Liver (tissue), 9 donors: Measurements from ENCODE around the gene USP49. TPM values are rescaled to one million over a fixed set of nuclear protein-coding genes. Genes with fewer than 3 reads are reported as not detected.

Experiments used
- DNase-seq: peaks from one replicate; pipeline ENCODE4 v3.0.0-alpha.2; 2017; ENCODE audit warnings: low spot score
- H3K27ac ChIP-seq, 2 donors: one replicate each; pipeline ENCODE4 v1.7.0; 2013; ENCODE audit warnings: inconsistent platforms in 2 of 2, low read length in 2 of 2, control low read depth in 1 of 2, low read depth in 1 of 2, mild to moderate bottlenecking in 1 of 2
- H3K27me3 ChIP-seq, 4 donors: one replicate each; pipeline versions ENCODE4 v1.6.1 to v1.7.0; 2013; ENCODE audit warnings: low read length in 3 of 4, inconsistent platforms in 1 of 4, mild to moderate bottlenecking in 1 of 4, moderate library complexity in 1 of 4; ENCODE audit not compliant: control insufficient read depth in 4 of 4, insufficient read depth in 4 of 4
- H3K36me3 ChIP-seq, 4 donors: one replicate each; pipeline versions ENCODE4 v1.6.1 to v1.7.0; 2013; ENCODE audit warnings: low read length in 3 of 4, mild to moderate bottlenecking in 3 of 4, low read depth in 1 of 4, moderate library complexity in 1 of 4; ENCODE audit not compliant: control insufficient read depth in 4 of 4, insufficient read depth in 3 of 4
- H3K4me1 ChIP-seq, 4 donors: one replicate each; pipeline versions ENCODE4 v1.6.1 to v1.7.0; 2013; ENCODE audit warnings: low read length in 3 of 4, mild to moderate bottlenecking in 3 of 4, moderate library complexity in 1 of 4; ENCODE audit not compliant: control insufficient read depth in 4 of 4, insufficient read depth in 4 of 4
- H3K4me3 ChIP-seq, 3 donors: one replicate each; pipeline versions ENCODE4 v1.6.1 to v1.7.0; 2013; ENCODE audit warnings: low read length in 3 of 3, control low read depth in 1 of 3, low read depth in 1 of 3, mild to moderate bottlenecking in 1 of 3
- H3K9ac ChIP-seq, 2 donors: one replicate each; pipeline ENCODE4 v1.7.0; 2013; ENCODE audit warnings: low read length in 2 of 2, mild to moderate bottlenecking in 2 of 2, moderate library complexity in 2 of 2, control low read depth in 1 of 2, low read depth in 1 of 2
- H3K9me3 ChIP-seq, 4 donors: one replicate each; pipeline versions ENCODE4 v1.6.1 to v1.7.0; 2013; ENCODE audit warnings: low read length in 3 of 4; ENCODE audit not compliant: control insufficient read depth in 4 of 4
- EGR1 ChIP-seq, 2 donors: IDR thresholded peaks; 2 replicates each; pipeline ENCODE4 v1.6.1; 2016 to 2018; ENCODE audit warnings: antibody characterized with exemption in 2 of 2, low read depth in 2 of 2
- FOXA1 ChIP-seq: IDR thresholded peaks from 2 replicates; pipeline ENCODE4 v1.6.1; 2016; ENCODE audit warnings: antibody characterized with exemption
- FOXA2 ChIP-seq: IDR thresholded peaks from 2 replicates; pipeline ENCODE4 v1.6.1; 2016; ENCODE audit warnings: antibody characterized with exemption
- GABPA ChIP-seq, 2 donors: IDR thresholded peaks in 1 of 2; conservative IDR thresholded peaks in 1 of 2; 2 replicates each; pipeline ENCODE4 v1.6.1; 2016; ENCODE audit warnings: antibody characterized with exemption in 2 of 2, mild to moderate bottlenecking in 1 of 2, moderate library complexity in 1 of 2
- HNF4A ChIP-seq, 2 donors: conservative IDR thresholded peaks; 2 replicates each; pipeline ENCODE4 v1.6.1; 2016; ENCODE audit warnings: antibody characterized with exemption in 2 of 2, mild to moderate bottlenecking in 2 of 2
- HNF4G ChIP-seq: IDR thresholded peaks from 2 replicates; pipeline ENCODE4 v1.6.1; 2016; ENCODE audit warnings: antibody characterized with exemption
- JUND ChIP-seq, 2 donors: IDR thresholded peaks; 2 replicates each; pipeline ENCODE4 v1.6.1; 2016; ENCODE audit warnings: antibody characterized with exemption in 2 of 2
- MAX ChIP-seq: IDR thresholded peaks from 2 replicates; pipeline ENCODE4 v1.6.1; 2016; ENCODE audit warnings: antibody characterized with exemption
- NR2F2 ChIP-seq: IDR thresholded peaks from 2 replicates; pipeline ENCODE4 v1.6.1; 2016; ENCODE audit warnings: antibody characterized with exemption
- RAD21 ChIP-seq, 2 donors: IDR thresholded peaks; 2 replicates each; pipeline ENCODE4 v1.6.1; 2016; ENCODE audit warnings: antibody characterized with exemption in 2 of 2, mild to moderate bottlenecking in 2 of 2
- REST ChIP-seq: IDR thresholded peaks from 2 replicates; pipeline ENCODE4 v1.6.1; 2016; ENCODE audit warnings: antibody characterized with exemption, mild to moderate bottlenecking
- RXRA ChIP-seq, 2 donors: IDR thresholded peaks; 2 replicates each; pipeline ENCODE4 v1.6.1; 2017 to 2018; ENCODE audit warnings: antibody characterized with exemption in 2 of 2, mild to moderate bottlenecking in 1 of 2
- SP1 ChIP-seq: IDR thresholded peaks from 2 replicates; pipeline ENCODE4 v1.6.1; 2018; ENCODE audit warnings: antibody characterized with exemption, mild to moderate bottlenecking
- TAF1 ChIP-seq: conservative IDR thresholded peaks from 2 replicates; pipeline ENCODE4 v1.6.1; 2016; ENCODE audit warnings: antibody characterized with exemption, mild to moderate bottlenecking
- YY1 ChIP-seq: IDR thresholded peaks from 2 replicates; pipeline ENCODE4 v1.6.1; 2016; ENCODE audit warnings: antibody characterized with exemption, mild to moderate bottlenecking
- WGBS: extraction: QIAGEN DNeasy Blood & Tissue Kit; methylation state at CpG from one replicate; pipeline ENCODE4 v1.1.7; 2013; 5-methylcytosine and 5-hydroxymethylcytosine counted together
- polyA plus RNA-seq, 2 donors: library from polyadenylated mRNA; stranded (reverse) in 1 of 2; unstranded in 1 of 2; fragments of 200-250 nt in 1 of 2; fragments of >200 nt in 1 of 2; fragmentation: Nextera tagmentation in 1 of 2; extraction: Ambion mirVana in 1 of 2; gene quantifications; one replicate each; pipeline versions ENCODE4 v1.2.1 to v1.2.3, GENCODE V29; 2013 to 2015
- total RNA-seq, 2 donors: library from RNA; depleted of rRNA; stranded (reverse); fragments of >200 nt; gene quantifications; one replicate each; pipeline ENCODE4 v1.2.3, GENCODE V29; 2014
- TF ChIP-seq, protein P1 (sequence below): fragments of 150-350 bp; IDR thresholded peaks from 2 replicates; pipeline ENCODE4 v1.5.1; 2017; ENCODE audit warnings: improper control_type of control experiment, low read depth, low read length; ENCODE audit not compliant: missing input control
- TF ChIP-seq, protein P2 (sequence below): IDR thresholded peaks from 2 replicates; pipeline ENCODE4 v1.6.1; 2016; ENCODE audit warnings: antibody characterized with exemption
- TF ChIP-seq, protein P3 (sequence below): IDR thresholded peaks from 2 replicates; pipeline ENCODE4 v1.6.1; 2016; ENCODE audit warnings: antibody characterized with exemption
- donor health status: healthy.
- donor health status: healthy.
- donor health status: healthy.
- donor health status: healthy.
- donor health status: healthy.

The USP49 gene
- total and polyA plus RNA-seq, 4 donors, result 0.33 to 3.4 (median 1.1) TPM

GRCh38 chr6:41783106-41783780 is 111.9 kb downstream of the USP49 start:
- Histone ChIP-seq H3K9me3 (no peaks in the 10 kb centered on the region), H3K27ac (no peak overlapping the region), H3K36me3 (no peaks in the 10 kb centered on the region), H3K4me1 (peaks cover 6 to 33% (median 24%) of the 10 kb centered on the region in 4 donors), H3K27me3 (no peaks in the 10 kb centered on the region), H3K9ac (no peak overlapping the region), H3K4me3 (no peak overlapping the region)
- no peak for DNase-seq
- TF ChIP-seq HNF4G, result no peak
- TF ChIP-seq SP1, result no peak
- no peak for TF ChIP-seq NR2F2
- TF ChIP-seq RAD21 (IDR thresholded peaks at IDR 0.05), result no peak
- TF ChIP-seq MAX, result no peak
- no peak for TF ChIP-seq JUND (IDR thresholded peaks at IDR 0.05)
- no peak for TF ChIP-seq HNF4A (conservative IDR thresholded peaks at IDR 0.05)
- no peak for TF ChIP-seq RXRA (IDR thresholded peaks at IDR 0.05)
- TF ChIP-seq REST, result no peak
- no peak for TF ChIP-seq EGR1 (IDR thresholded peaks at IDR 0.05; ENCODE audit: low read depth in 2 of 2)
- no peak for TF ChIP-seq FOXA1
- TF ChIP-seq, protein P1, sequence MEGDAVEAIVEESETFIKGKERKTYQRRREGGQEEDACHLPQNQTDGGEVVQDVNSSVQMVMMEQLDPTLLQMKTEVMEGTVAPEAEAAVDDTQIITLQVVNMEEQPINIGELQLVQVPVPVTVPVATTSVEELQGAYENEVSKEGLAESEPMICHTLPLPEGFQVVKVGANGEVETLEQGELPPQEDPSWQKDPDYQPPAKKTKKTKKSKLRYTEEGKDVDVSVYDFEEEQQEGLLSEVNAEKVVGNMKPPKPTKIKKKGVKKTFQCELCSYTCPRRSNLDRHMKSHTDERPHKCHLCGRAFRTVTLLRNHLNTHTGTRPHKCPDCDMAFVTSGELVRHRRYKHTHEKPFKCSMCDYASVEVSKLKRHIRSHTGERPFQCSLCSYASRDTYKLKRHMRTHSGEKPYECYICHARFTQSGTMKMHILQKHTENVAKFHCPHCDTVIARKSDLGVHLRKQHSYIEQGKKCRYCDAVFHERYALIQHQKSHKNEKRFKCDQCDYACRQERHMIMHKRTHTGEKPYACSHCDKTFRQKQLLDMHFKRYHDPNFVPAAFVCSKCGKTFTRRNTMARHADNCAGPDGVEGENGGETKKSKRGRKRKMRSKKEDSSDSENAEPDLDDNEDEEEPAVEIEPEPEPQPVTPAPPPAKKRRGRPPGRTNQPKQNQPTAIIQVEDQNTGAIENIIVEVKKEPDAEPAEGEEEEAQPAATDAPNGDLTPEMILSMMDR, result no peak
- no peak for TF ChIP-seq GABPA (IDR thresholded peaks at IDR 0.05 in 1 of 2, conservative IDR thresholded peaks at IDR 0.05 in 1 of 2)
- TF ChIP-seq, protein P2, sequence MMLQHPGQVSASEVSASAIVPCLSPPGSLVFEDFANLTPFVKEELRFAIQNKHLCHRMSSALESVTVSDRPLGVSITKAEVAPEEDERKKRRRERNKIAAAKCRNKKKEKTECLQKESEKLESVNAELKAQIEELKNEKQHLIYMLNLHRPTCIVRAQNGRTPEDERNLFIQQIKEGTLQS, result no peak
- TF ChIP-seq TAF1, result no peak
- TF ChIP-seq FOXA2, result no peak
- TF ChIP-seq YY1, result no peak
- TF ChIP-seq, protein P3, sequence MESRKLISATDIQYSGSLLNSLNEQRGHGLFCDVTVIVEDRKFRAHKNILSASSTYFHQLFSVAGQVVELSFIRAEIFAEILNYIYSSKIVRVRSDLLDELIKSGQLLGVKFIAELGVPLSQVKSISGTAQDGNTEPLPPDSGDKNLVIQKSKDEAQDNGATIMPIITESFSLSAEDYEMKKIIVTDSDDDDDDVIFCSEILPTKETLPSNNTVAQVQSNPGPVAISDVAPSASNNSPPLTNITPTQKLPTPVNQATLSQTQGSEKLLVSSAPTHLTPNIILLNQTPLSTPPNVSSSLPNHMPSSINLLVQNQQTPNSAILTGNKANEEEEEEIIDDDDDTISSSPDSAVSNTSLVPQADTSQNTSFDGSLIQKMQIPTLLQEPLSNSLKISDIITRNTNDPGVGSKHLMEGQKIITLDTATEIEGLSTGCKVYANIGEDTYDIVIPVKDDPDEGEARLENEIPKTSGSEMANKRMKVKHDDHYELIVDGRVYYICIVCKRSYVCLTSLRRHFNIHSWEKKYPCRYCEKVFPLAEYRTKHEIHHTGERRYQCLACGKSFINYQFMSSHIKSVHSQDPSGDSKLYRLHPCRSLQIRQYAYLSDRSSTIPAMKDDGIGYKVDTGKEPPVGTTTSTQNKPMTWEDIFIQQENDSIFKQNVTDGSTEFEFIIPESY, result no peak
- 85% methylated on average over 6 of the region's 6 CpGs for WGBS
